ENCODE measurements around the gene SLAMF9. TPM values are rescaled to one million over a fixed set of nuclear protein-coding genes. Genes with fewer than 3 reads are reported as not detected.

The SLAMF9 gene
- total and polyA plus RNA-seq, 8 donors = not detected

DNA sequence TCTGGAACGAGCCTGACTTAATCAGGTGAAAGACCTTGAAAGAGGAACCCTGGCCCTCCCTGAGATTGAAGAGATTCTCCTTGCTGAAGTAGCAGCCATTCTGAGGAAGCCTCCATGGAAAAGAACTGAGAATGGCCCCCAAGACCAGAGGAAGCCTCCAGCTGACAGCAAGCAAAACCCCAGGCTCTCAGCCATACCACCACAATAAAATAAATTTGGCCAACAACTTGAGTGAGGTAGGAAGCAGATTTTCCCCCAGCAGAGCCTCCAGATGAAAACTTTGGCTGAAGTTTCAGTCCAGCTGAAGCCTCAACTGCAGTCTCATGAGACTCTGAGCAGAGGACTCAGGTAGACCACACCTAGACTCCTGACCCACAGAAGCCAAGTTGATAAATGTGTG lies 34.0 kb upstream of the SLAMF9 start:
- Histone ChIP-seq H3K27me3 (peaks cover 0 to 14% of the 10 kb centered on the region in 2 donors), H3K4me3 (no peak overlapping the region), H3K36me3 (no peaks in the 10 kb centered on the region), H3K4me1 (no peaks in the 10 kb centered on the region), H3K9me3 (no peaks in the 10 kb centered on the region), H3K27ac (no peak overlapping the region)
- no peak for TF ChIP-seq CTCF (IDR thresholded peaks at IDR 0.05)
- DNase-seq (no peak), ATAC-seq (no peak)
- intact Hi-C loops (cut with DNase I) = no loop called here

GRCh38 chr1:159987186-159987585 lies 33.1 kb upstream of the SLAMF9 start:
- intact Hi-C loops (cut with DNase I) = no loop called here
- no peak overlapping the region for H3K27ac ChIP-seq
- H3K4me3 ChIP-seq = no peak overlapping the region
- no peaks in the 10 kb centered on the region for H3K9me3 ChIP-seq
- peaks cover 0 to 14% of the 10 kb centered on the region in 2 donors for H3K27me3 ChIP-seq
- ATAC-seq (no peak), DNase-seq (no peak)
- TF ChIP-seq CTCF (IDR thresholded peaks at IDR 0.05) = no peak
- H3K4me1 ChIP-seq = no peaks in the 10 kb centered on the region
- no peaks in the 10 kb centered on the region for H3K36me3 ChIP-seq

DNA sequence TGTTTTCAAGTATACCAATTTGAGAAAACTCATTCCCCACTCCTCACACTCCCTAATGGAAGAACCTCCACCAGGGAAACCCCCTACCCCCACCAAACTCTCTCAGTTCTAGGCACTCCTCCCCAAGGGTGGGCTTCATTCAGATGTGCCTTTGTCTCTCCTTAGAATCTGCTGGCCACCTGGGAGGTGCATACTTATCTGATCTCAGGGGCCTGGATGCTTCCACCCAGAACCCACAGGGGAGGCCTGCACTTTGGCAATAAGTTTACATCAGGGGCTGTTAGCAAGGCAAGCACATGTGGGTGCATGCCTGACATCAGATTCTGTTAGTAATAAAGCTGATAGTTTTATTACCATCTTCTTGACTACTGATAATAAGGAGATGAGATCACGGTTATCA lies 32.5 kb upstream of the SLAMF9 start:
- Histone ChIP-seq H3K36me3 (no peaks in the 10 kb centered on the region), H3K4me3 (no peak overlapping the region), H3K27ac (no peak overlapping the region), H3K9me3 (no peaks in the 10 kb centered on the region), H3K4me1 (no peaks in the 10 kb centered on the region), H3K27me3 (peaks cover 0 to 14% of the 10 kb centered on the region in 2 donors)
- intact Hi-C loops (cut with DNase I) = no loop called here
- DNase-seq = no peak
- TF ChIP-seq CTCF (IDR thresholded peaks at IDR 0.05) = no peak
- ATAC-seq = no peak

DNA sequence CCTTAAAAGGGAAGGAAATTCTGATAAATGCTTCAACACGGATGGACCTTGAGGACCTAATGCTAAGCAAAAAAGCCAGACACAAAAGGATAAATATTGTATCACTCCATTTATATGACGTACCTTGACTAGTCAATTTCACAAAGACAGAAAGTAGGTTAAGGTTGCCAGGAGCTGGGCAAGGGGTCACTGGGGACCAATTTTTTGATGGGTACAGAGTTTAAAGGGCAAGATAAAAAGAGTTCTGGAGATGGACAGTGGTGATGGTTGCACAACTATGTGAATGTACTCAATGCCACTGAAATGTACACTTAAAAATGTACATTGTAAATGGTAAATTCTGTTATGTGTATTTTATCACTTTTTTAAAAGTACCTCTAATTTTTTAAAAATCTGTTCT lies 32.1 kb upstream of the SLAMF9 start:
- Histone ChIP-seq H3K27ac (no peak overlapping the region), H3K36me3 (no peaks in the 10 kb centered on the region), H3K9me3 (no peaks in the 10 kb centered on the region), H3K4me1 (no peaks in the 10 kb centered on the region), H3K4me3 (no peak overlapping the region), H3K27me3 (peaks cover 0 to 14% of the 10 kb centered on the region in 2 donors)
- intact Hi-C loops (cut with DNase I) = no loop called here
- ATAC-seq (no peak), DNase-seq (no peak)
- no peak for TF ChIP-seq CTCF (IDR thresholded peaks at IDR 0.05)

DNA sequence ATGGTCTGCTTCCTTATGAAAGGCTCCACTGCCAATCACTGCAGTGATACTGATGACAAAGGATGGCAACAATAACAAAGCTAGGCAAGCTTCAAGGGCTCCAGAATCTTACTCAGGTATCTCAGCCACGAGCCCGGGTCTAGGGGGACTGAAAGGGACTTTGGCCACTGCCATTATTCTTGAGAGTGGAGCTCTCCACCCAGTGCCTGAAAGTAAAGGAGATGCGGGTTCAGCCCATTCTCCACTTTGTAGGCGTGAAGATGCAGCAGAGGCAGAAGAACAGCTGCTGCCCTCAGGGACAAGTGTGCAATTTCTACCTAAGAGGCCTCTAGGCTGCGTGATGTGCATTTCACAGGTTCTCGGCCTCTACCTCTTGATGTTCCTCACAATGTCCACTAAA lies 31.4 kb upstream of the SLAMF9 start:
- no peaks in the 10 kb centered on the region for H3K9me3 ChIP-seq
- no peak for ATAC-seq
- H3K27ac ChIP-seq = no peak overlapping the region
- H3K27me3 ChIP-seq = peaks cover 0 to 14% of the 10 kb centered on the region in 2 donors
- no peak for DNase-seq
- TF ChIP-seq CTCF (IDR thresholded peaks at IDR 0.05) = no peak
- intact Hi-C loops (cut with DNase I) = no loop called here
- no peaks in the 10 kb centered on the region for H3K4me1 ChIP-seq
- no peak overlapping the region for H3K4me3 ChIP-seq
- no peaks in the 10 kb centered on the region for H3K36me3 ChIP-seq
